Cardiac fibroblast (primary cell): ENCODE results near the gene QDPR.

Experiments
- DNase-seq, 2 donors: peaks; one replicate each; pipeline versions ENCODE4 v3.0.0 to v3.0.0-alpha.2; 2010; ENCODE audit warnings: low read depth in 2 of 2
- H3K4me3 ChIP-seq, 2 donors: replicated peaks in 1 of 2; 1 replicate in 1 of 2; 2 replicates in 1 of 2; pipeline ENCODE4 v1.5.1; 2011; ENCODE audit warnings: low read depth in 2 of 2, low read length in 2 of 2, mild to moderate bottlenecking in 2 of 2, moderate library complexity in 1 of 2
- TF ChIP-seq, protein P1 (sequence below): IDR thresholded peaks from one replicate; pipeline ENCODE4 v1.5.1; 2011; ENCODE audit warnings: low read depth, mild to moderate bottlenecking, low read length, inconsistent platforms

QDPR gene

DNA sequence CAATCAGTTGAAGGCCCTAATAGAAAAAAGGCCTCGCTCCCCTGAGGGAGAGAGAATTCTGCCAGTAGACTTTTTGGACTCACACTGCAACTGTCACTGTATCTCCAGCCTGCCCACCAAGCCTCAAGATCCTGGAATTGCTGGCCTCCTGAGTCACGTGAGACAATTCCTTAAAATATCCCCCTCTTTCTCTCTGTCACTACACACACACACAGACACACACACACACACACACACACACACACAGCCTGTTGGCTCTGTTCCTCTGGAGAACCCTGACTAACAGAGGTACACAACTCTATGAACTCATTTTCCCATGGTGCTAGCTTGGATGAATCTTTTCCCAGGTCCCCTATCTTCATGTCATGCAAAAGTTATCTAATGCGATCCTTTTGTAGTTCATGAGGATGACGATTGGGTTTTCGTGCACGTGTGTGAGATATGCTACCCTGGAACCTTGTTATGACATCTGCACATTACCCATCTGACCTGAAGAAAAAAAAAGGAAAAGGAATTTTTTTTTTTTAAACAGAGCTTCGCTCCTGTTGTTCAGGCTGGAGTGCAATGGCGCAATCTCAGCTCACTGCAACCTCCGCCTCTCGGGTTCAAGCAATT is 16.8 kb upstream of the QDPR start:
- H3K4me3 ChIP-seq: no peak overlapping the region
- DNase-seq: no peak
- TF ChIP-seq, protein P1, sequence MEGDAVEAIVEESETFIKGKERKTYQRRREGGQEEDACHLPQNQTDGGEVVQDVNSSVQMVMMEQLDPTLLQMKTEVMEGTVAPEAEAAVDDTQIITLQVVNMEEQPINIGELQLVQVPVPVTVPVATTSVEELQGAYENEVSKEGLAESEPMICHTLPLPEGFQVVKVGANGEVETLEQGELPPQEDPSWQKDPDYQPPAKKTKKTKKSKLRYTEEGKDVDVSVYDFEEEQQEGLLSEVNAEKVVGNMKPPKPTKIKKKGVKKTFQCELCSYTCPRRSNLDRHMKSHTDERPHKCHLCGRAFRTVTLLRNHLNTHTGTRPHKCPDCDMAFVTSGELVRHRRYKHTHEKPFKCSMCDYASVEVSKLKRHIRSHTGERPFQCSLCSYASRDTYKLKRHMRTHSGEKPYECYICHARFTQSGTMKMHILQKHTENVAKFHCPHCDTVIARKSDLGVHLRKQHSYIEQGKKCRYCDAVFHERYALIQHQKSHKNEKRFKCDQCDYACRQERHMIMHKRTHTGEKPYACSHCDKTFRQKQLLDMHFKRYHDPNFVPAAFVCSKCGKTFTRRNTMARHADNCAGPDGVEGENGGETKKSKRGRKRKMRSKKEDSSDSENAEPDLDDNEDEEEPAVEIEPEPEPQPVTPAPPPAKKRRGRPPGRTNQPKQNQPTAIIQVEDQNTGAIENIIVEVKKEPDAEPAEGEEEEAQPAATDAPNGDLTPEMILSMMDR: no peak

- no peak for DNase-seq
- H3K4me3 ChIP-seq: no peak overlapping the region
- TF ChIP-seq, protein P1: no peak
Measured at GRCh38 chr4:17526695-17527477, 15.0 kb upstream of the QDPR start.

DNA sequence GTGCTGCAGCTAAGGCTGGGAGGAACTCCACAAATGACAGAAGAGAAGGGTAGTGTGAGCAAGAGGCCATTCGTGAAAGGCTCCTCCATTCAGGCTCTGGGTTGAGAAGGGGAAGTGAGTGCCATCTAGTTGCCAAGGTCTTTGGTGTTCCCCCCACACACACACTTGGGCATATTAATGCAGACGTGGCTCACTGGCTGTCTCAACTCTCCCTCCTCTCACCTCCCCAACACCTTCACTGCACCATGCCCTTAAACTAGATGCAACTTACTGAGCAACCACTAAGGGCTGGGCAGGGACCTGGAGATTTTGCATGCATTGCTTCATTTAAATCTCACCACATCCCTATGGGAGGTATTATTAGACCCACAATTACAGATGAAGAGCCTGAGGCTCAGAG is 11.8 kb upstream of the QDPR start:
- DNase-seq: no peak
- H3K4me3 ChIP-seq: no peak overlapping the region
- TF ChIP-seq, protein P1: no peak

GRCh38 chr4:17521595-17521994 is 9.7 kb upstream of the QDPR start:
- TF ChIP-seq, protein P1: no peak
- no peak for DNase-seq
- H3K4me3 ChIP-seq: no peak overlapping the region

DNA sequence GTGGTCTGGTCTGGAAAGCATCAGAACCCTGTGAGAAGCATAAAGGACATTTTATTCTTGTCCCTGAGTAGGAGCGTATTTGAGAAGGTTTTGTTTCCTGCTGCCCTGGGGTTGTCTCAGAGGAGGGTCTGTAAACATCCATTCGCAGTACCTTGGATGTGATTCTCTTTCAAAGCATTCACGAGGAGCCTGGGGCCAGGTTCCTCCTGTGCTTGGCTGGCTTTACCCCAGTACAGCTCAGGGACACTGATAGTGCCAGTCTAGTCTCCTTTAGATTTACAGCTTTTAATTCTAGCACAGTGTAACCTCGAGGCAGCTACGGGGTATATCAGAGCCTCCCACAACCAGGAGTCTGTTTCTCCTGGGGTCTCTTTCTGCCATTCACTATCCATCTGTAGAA is 5.8 kb upstream of the QDPR start:
- H3K4me3 ChIP-seq: no peak overlapping the region
- no peak for DNase-seq
- TF ChIP-seq, protein P1: no peak

- no peak overlapping the region for H3K4me3 ChIP-seq
- TF ChIP-seq, protein P1: no peak
- no peak for DNase-seq
Measured at GRCh38 chr4:17516980-17517379, 5.1 kb upstream of the QDPR start.
